ENCODE results near the gene GFRA1. TPM values are rescaled to one million over a fixed set of nuclear protein-coding genes. Genes with fewer than 3 reads are reported as not detected.

The GFRA1 gene
- total and polyA plus RNA-seq, 2 of the 4 experiments (the other 2 are of a cell fraction) = 9.1 to 9.3 TPM

GRCh38 chr10:116257785-116258184, 15.2 kb downstream of the GFRA1 start:
- Histone ChIP-seq H3K23ac (ENCODE audit: low read depth, low read length) (no peak overlapping the region), H3K36me3 (ENCODE audit: control insufficient read depth, insufficient read depth, low read length) (no peaks in the 10 kb centered on the region), H3K4me1 (ENCODE audit: control insufficient read depth, insufficient read depth, low read length) (no peaks in the 10 kb centered on the region), H3K9ac (ENCODE audit: low read depth, low read length) (no peak overlapping the region), H3K4ac (ENCODE audit: low read depth, low read length) (no peak overlapping the region), H2BK20ac (ENCODE audit: low read depth, low read length) (no peak overlapping the region), H4K8ac (ENCODE audit: low read depth in 2 of 2, low read length in 2 of 2) (no peak overlapping the region), H2BK120ac (ENCODE audit: low read depth, low read length) (no peak overlapping the region), H2AFZ (replicated peaks; ENCODE audit: low read length, poor library complexity) (no peak overlapping the region), H4K91ac (ENCODE audit: insufficient read depth, low read depth, low read length) (no peak overlapping the region), H2BK5ac (ENCODE audit: low read depth, low read length, poor library complexity, severe bottlenecking) (no peak overlapping the region), H3K4me3 (ENCODE audit: insufficient read depth, low read depth, low read length) (no peak overlapping the region), H2AK5ac (ENCODE audit: low read depth, low read length) (no peak overlapping the region), H3K9me3 (ENCODE audit: control insufficient read depth, insufficient read depth, low read length) (no peaks in the 10 kb centered on the region), H3K27me3 (ENCODE audit: control insufficient read depth, insufficient read depth, low read length) (no peaks in the 10 kb centered on the region), H3K14ac (replicated peaks; ENCODE audit: low read depth, low read length) (no peak overlapping the region), H3K18ac (ENCODE audit: low read depth, low read length) (no peak overlapping the region), H3K4me2 (ENCODE audit: low read depth, low read length) (no peak overlapping the region), H3K27ac (ENCODE audit: insufficient read depth, low read length) (no peak overlapping the region), H4K5ac (ENCODE audit: low read depth, low read length) (no peak overlapping the region), H4K20me1 (ENCODE audit: insufficient read depth, low read length) (no peaks in the 10 kb centered on the region), H3K56ac (ENCODE audit: extremely low read depth, insufficient read depth, low read length) (no peak overlapping the region), H2AK9ac (replicated peaks; ENCODE audit: low read depth, low read length, poor library complexity) (no peak overlapping the region), H2BK15ac (ENCODE audit: low read depth, low read length) (no peak overlapping the region), H3K9me1 (ENCODE audit: insufficient read depth, low read length) (no peaks in the 10 kb centered on the region; the same call in 1 of the 2 replicates), H3K79me1 (ENCODE audit: low read depth in 1 of 2, low read length in 2 of 2) (no peaks in the 10 kb centered on the region)
- intact Hi-C loops (cut with micrococcal nuclease) = no loop called here
- ATAC-seq (ENCODE audit: low read depth) = no peak
- TF ChIP-seq ELK1 (IDR thresholded peaks at IDR 0.05; ENCODE audit: borderline replicate concordance, low read depth, low read length) = no peak
- TF ChIP-seq MXI1 (IDR thresholded peaks at IDR 0.05; ENCODE audit: borderline replicate concordance, low read depth, low read length) = no peak
- TF ChIP-seq CEBPB (IDR thresholded peaks at IDR 0.05; ENCODE audit: low read depth, low read length) = no peak
- BruUV-seq (replicated peaks) = no TSS peak
- WGBS, 2 experiments (ENCODE audit: extremely low coverage in 2 of 2, insufficient read length in 1 of 2) = 67% methylated on average over 2 of the region's 5 CpGs; no CpG with 5 or more reads in 1 of the 2 experiments
- ChIA-PET POLR2A (ENCODE audit: unreplicated experiment) (no interaction called here), CTCF (no interaction called here)
- dilution Hi-C loops (cut with HindIII; ENCODE audit: low sequenced_read_pairs, unreplicated experiment) = no loop called here
- in situ Hi-C loops (cut with MboI; ENCODE audit: low sequenced_read_pairs) = no loop called here
- no peak for DNase-seq
